Right atrium auricular region (tissue), 2 donors: ENCODE measurements around the gene OR51A7. TPM values are rescaled to one million over a fixed set of nuclear protein-coding genes. Genes with fewer than 3 reads are reported as not detected.
"Not testable (repeated sequence)": the region's sequence is repeated elsewhere in the genome, so short reads cannot be mapped to it uniquely, and the experiment has no call there.

Experiments used
- DNase-seq: peaks from one replicate; pipeline ENCODE4 v3.0.0-alpha.2; 2019; ENCODE audit warnings: low spot score
- H3K27ac ChIP-seq, 2 donors: fragments of 200-600 bp; sonication (generic); 1 replicate in 1 of 2; 2 replicates in 1 of 2; pipeline ENCODE4 v1.5.1; 2016 to 2019
- H3K27me3 ChIP-seq, 2 donors: fragments of 200-600 bp; sonication (generic); one replicate each; pipeline versions ENCODE4 v1.5.1 to v1.6.0; 2017 to 2019
- H3K36me3 ChIP-seq: fragments of 200-600 bp; sonication (generic); one replicate; pipeline ENCODE4 v1.5.1; 2016
- H3K4me1 ChIP-seq, 2 donors: fragments of 200-600 bp; sonication (generic); one replicate each; pipeline versions ENCODE4 v1.5.1 to v1.6.0; 2017 to 2019
- H3K4me3 ChIP-seq, 2 donors: fragments of 200-600 bp; sonication (generic); 1 replicate in 1 of 2; 2 replicates in 1 of 2; pipeline ENCODE4 v1.5.1; 2017 to 2019; ENCODE audit warnings: mild to moderate bottlenecking in 1 of 2, moderate library complexity in 1 of 2
- H3K9me3 ChIP-seq, 2 donors: fragments of 200-600 bp; sonication (generic); one replicate each; pipeline ENCODE4 v1.5.1; 2019
- CTCF ChIP-seq, 2 donors: fragments of 200-600 bp; sonication (generic); IDR thresholded peaks; one replicate each; pipeline ENCODE4 v1.5.1; 2019; ENCODE audit warnings: antibody characterized with exemption in 2 of 2
- total RNA-seq, 2 donors: library from RNA; depleted of rRNA; stranded (reverse); fragments of >200 nt; gene quantifications; one replicate each; pipeline ENCODE4 v1.1.0, GENCODE V29; 2016

Gene OR51A7
- total RNA-seq, 2 donors from 2014 or later = not detected

- Histone ChIP-seq H3K4me3 (no peak overlapping the region), H3K36me3 (no peaks in the 10 kb centered on the region), H3K27me3 (no peaks in the 10 kb centered on the region), H3K27ac (no peak overlapping the region), H3K9me3 (no peaks in the 10 kb centered on the region), H3K4me1 (no peaks in the 10 kb centered on the region)
- no peak for DNase-seq
- TF ChIP-seq CTCF (IDR thresholded peaks at IDR 0.05) = no peak
These were observed 23.0 kb downstream of the OR51A7 start for GRCh38 chr11:4926608-4927007.

GRCh38 chr11:4932751-4933150 is 29.2 kb downstream of the OR51A7 start:
- H3K4me1 ChIP-seq = no peaks in the 10 kb centered on the region
- no peaks in the 10 kb centered on the region for H3K36me3 ChIP-seq

GRCh38 chr11:4936745-4937144 is 33.2 kb downstream of the OR51A7 start:
- Histone ChIP-seq H3K27ac (no peak overlapping the region), H3K4me1 (no peaks in the 10 kb centered on the region), H3K36me3 (no peaks in the 10 kb centered on the region), H3K27me3 (no peaks in the 10 kb centered on the region), H3K9me3 (no peaks in the 10 kb centered on the region), H3K4me3 (no peak overlapping the region)
- TF ChIP-seq CTCF (IDR thresholded peaks at IDR 0.05) = no peak
- no peak for DNase-seq

More at GRCh38 chr11:4932751-4933150, 29.2 kb downstream of the OR51A7 start:
- no peak for TF ChIP-seq CTCF (IDR thresholded peaks at IDR 0.05)
- Histone ChIP-seq H3K4me3 (no peak overlapping the region), H3K27me3 (no peaks in the 10 kb centered on the region), H3K27ac (no peak overlapping the region), H3K9me3 (no peaks in the 10 kb centered on the region)
- DNase-seq = no peak

- DNase-seq = no peak
- H3K4me1 ChIP-seq = no peaks in the 10 kb centered on the region
- no peaks in the 10 kb centered on the region for H3K9me3 ChIP-seq
- no peaks in the 10 kb centered on the region for H3K27me3 ChIP-seq
- no peak within 1 kb of the TSS for H3K27ac ChIP-seq
- no peak within 1 kb of the TSS for H3K4me3 ChIP-seq
- no peak for TF ChIP-seq CTCF (IDR thresholded peaks at IDR 0.05)
- H3K36me3 ChIP-seq = no peaks in the 10 kb centered on the region
These were observed 43.9 kb downstream of the OR51A7 start, which contains the start of gene OR51A4 for GRCh38 chr11:4947505-4947904. Gene OR51A4 (minus strand): TSS chr11:4947605. CDS start chr11:4947100, 505 bp downstream.

GRCh38 chr11:4955613-4956012 is 52.0 kb downstream of the OR51A7 start, which contains the start of gene OR51A2:
Gene OR51A2 (minus strand): TSS chr11:4955713. CDS start chr11:4955713, 0 bp downstream.
- not testable (repeated sequence) for H3K27me3 ChIP-seq, H3K9me3 ChIP-seq, H3K27ac ChIP-seq, H3K36me3 ChIP-seq, H3K4me1 ChIP-seq, H3K4me3 ChIP-seq, DNase-seq

- DNase-seq = no peak
- H3K27ac ChIP-seq = no peak overlapping the region
- no peaks in the 10 kb centered on the region for H3K27me3 ChIP-seq
- no peaks in the 10 kb centered on the region for H3K4me1 ChIP-seq
- no peak overlapping the region for H3K4me3 ChIP-seq
- no peak for TF ChIP-seq CTCF (IDR thresholded peaks at IDR 0.05)
- H3K9me3 ChIP-seq = no peaks in the 10 kb centered on the region
- no peaks in the 10 kb centered on the region for H3K36me3 ChIP-seq
These were observed 53.8 kb downstream of the OR51A7 start for GRCh38 chr11:4957396-4957795.

Other genes starting within 250 kb of the OR51A7 start
- gene OR51E2, start 205.9 kb upstream of the OR51A7 start, total RNA-seq = under 1 TPM in 1 of 2 donors, not detected in 1; 0.15 TPM
- gene MMP26, start 199.0 kb upstream of the OR51A7 start, total RNA-seq = not detected
- not detected for gene OR51F1, start 133.8 kb upstream of the OR51A7 start, total RNA-seq
- not detected for gene OR52R1, start 99.4 kb upstream of the OR51A7 start, total RNA-seq
- gene OR51F2, start 82.5 kb upstream of the OR51A7 start, total RNA-seq = not detected
- not detected for gene OR51S1, start 54.6 kb upstream of the OR51A7 start, total RNA-seq
- gene OR51T1, start 21.9 kb upstream of the OR51A7 start, total RNA-seq = not detected
- not detected for gene OR51G2, start 15.6 kb downstream of the OR51A7 start, total RNA-seq
- not detected for gene OR51G1, start 20.6 kb downstream of the OR51A7 start, total RNA-seq
- gene OR51A4, start 43.8 kb downstream of the OR51A7 start, total RNA-seq = not detected
- not detected for gene OR51A2, start 51.9 kb downstream of the OR51A7 start, total RNA-seq
- gene OR51L1, start 91.1 kb downstream of the OR51A7 start, total RNA-seq = not detected
- gene OR52J3, start 142.7 kb downstream of the OR51A7 start, total RNA-seq = not detected
- not detected for gene OR52E2, start 155.8 kb downstream of the OR51A7 start, total RNA-seq
- not detected for gene OR52E1, start 165.8 kb downstream of the OR51A7 start, total RNA-seq
- not detected for gene OR52A5, start 234.6 kb downstream of the OR51A7 start, total RNA-seq